GM21576 (cell line): ENCODE data around the gene SLC49A3.
"Not testable (repeated sequence)": the region's sequence is repeated elsewhere in the genome, so short reads cannot be mapped to it uniquely, and the experiment has no call there.

Experiments
- ATAC-seq: cut with Tn5 transposase; IDR thresholded peaks from one replicate; pipeline ENCODE4 v1.9.1; 2021; ENCODE audit warnings: mild to moderate bottlenecking, moderate library complexity; ENCODE audit not compliant: unreplicated experiment

The SLC49A3 gene

DNA sequence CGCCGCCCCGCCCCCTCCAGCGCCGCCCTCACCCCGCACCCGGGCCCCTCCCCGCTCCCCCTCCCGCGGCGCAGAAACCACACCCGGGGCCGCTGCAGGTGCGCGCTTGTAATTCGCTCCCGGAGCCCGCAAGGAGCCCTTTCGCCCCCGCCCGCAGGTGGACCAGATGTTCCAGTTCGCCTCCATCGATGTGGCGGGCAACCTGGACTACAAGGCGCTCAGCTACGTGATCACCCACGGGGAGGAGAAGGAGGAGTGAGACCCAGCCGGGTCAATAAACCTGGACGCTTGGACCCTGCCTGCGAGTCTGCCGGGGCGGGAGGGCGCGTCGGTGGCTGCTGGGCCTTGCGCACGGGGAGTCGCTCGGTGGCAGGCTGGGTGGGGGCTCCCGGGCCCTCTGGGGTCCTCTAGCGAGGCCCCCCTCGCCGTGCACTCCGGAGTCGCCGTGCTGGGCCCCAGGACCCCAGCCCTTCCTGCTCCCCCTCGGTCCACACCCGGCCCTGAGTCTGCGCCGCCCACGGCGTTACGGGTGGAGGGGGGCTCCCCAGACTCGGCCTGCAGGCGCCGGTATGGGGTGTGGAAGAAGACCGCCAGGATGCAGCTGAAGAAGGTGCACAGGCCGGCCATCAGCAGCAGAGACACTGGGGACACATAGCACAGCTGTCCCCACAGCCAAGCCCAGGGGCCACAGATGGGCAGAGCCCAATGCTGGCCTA lies 7.1 kb downstream of the SLC49A3 start:
- no peak for ATAC-seq

DNA sequence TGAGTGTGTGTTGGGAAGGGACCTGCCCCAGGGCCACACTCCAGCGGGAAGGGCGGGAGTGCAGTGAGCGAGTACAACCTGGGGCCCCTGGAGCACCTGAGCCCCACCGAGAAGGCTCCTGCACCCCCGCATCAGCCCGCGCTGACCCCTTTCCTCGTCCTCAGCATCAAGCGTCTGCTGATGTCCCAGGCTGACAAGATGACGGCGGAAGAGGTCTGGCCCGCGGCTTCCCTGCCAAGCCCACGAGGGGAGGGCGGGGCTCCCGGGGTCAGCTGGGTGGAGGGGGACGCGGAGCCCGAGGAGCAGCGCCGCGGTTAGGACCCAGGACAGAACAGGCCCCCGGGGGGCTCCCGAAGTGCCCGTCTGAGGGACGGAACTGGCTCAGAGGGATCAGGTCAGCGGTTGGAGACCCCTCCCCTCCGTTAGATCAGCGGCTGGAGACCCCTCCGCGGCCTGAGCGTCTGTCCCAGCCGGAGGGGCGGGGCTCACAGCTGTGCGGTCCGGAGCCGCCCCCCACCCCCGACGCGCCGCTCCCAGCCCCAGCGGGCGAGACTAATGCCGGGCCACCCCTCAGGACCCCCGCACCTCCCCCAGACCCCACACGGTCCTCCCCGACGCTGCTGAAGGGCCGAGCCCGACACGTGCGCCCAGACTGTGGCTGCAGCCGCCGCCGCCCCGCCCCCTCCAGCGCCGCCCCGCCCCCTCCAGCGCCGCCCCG lies 7.9 kb downstream of the SLC49A3 start:
- no peak for ATAC-seq

DNA sequence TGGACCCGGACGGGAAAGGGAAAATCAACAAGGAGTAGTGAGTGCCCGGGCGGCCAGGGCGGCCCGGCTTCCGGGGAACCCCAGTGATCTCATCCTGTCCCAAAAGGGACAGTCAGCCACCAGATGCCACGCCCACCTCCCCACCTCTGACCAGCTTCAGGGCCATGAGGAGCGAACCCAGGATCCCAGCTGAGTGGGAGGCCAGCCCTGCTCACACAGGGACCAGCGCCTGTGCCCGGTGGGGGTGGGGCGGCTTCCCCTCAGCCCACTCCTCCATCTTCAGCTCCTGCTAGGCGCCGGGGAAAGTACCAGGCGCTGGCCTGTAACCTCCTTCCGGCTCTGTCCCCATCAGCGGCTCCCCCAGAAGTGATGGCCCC lies 8.4 kb downstream of the SLC49A3 start:
- no peak for ATAC-seq

DNA sequence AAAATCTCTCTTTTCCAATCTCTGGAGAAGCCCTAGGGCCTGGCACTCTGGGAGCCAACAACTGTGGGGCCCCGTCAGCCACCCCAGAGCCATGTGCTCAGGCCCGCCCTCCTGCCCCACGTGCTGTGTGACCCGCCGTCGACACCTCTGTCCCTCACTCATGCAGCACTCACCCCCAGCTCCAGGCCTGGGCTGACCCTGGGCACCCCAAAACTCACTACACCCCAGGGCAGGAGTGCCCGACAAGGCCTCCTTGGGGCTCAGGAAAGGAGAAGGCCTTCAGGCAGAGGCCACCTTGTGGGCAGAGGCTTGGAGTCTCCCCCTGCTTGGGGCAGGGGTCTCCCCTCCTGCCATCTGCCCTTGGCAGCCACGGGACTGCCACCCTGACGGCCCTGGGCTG lies 8.9 kb downstream of the SLC49A3 start:
- no peak for ATAC-seq

DNA sequence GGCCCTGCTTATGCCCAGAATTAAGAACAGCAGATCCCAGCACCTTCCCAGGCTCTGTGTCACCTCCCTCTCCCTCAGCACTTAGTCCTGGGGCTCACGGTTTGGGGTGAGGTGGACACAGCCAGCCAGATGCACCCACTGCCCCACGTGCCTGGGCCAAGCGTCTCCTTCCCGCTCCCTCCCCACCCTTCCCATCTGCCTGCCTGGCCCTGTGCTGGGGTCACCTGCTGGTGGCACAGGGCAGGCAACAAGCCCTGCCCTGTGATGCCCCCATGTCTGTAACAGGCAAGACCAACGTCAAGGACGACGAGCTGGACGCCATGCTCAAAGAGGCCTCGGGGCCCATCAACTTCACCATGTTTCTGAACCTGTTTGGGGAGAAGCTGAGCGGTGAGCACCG lies 9.3 kb downstream of the SLC49A3 start:
- ATAC-seq, result no peak

- no peak for ATAC-seq
These were observed 9.9 kb downstream of the SLC49A3 start for GRCh38 chr4:679104-679481.

DNA sequence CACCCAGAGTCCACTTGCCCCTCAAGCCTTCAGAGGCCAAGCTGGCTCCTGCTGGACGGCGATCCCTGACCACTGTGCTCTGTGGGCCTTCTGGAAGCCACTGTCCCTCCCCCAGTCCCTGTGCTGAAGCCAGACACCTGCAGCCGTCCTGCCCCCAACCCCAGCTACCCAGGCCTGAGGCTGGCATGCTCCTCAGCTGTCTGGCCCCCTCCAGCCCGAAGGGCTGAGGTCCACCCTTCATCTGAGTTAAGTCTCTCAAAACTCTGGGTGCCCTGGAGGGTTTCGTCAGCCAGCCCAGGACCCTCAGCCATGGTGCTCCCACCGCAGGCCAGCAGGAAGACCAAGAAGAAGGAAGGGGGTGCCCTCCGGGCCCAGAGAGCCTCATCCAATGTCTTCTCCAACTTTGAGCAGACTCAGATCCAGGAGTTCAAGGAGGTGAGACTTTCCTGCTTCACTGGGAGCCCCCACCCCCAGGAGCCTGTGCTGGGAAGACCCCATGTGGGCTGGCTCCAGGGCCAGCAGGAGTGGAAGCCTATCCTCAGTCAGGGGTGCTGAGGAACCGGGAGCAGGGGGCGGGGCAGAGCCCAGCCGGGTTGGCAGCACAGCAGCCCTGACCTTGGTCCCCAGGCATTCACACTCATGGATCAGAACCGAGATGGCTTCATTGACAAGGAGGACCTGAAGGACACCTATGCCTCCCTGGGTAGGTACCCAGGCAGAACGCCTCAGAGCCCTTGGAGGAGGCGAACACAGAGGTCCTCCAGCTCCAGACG lies 10.4 kb downstream of the SLC49A3 start:
- no peak for ATAC-seq

DNA sequence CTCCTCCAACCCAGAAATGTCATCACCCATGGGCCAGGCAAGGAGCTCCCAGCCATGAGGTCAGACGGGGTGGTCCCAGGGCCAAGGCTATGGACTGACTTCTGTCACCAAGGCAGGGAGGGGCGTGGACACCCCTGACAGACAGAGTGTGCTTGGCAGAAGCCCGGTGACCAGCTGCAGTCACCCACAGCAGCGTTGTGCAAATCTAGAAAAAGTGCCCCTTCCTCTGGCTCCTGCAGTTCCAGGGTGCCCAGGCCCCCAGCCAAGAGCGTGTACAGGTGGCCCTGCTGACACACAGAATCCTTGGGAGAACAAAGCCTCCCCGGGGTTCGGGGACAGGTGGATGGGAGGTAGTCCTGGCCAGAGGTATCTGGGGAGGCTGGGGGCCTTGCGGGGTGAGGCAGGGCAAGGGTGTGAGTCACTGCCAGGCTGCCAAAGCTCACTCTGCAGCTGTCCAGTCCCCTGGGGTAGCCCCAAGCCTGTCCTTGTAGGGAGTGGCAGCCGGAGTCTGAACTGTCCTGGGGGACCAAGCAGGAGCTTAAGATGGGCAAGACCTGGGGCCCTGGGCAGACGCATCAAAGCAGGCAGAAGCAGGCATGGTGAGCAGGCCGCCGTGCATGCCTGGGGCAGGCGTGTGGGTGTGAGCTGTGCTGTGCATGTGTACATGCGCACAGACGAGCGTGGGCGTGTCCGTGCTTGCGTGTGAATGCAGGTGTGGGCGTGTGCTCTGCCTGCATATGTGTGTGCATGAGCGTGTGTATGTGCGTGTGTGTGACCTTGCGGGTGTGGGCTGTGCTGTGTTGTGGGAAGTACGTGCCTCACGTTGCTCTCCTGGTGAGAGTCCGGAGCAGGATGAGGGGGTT lies 11.3 kb downstream of the SLC49A3 start:
- ATAC-seq, result no peak

DNA sequence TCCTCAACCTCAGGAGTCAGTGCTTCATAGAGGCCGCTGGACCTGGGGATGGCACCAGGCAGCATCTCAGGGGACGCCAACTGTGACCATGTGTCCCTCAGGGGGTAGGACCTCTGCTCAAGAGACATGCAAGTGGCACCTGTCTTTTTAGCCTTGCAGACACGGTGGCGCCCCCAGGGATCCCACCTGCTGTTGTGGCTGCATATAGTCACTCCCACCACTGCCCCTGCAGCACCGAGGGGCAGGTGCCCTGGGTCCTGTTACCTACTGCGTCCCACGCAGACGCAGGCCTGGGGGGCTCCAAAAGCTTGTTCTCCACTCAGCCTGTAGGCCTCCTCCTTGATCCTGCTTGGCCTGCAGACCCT lies 12.1 kb downstream of the SLC49A3 start:
- no peak for ATAC-seq

GRCh38 chr4:675980-676870 lies 12.7 kb downstream of the SLC49A3 start:
- ATAC-seq, result peak; percentile 32

- peak; percentile 4 for ATAC-seq
These were observed 13.7 kb downstream of the SLC49A3 start for GRCh38 chr4:675036-675882.

- ATAC-seq, result peak; percentile 73
These were observed 14.5 kb downstream of the SLC49A3 start, which contains the start of the genes ATP5ME and MYL5 for GRCh38 chr4:674172-675035. TSS of gene ATP5ME (minus strand) at chr4:674276. CDS start at chr4:674247, 29 bp downstream. TSS of gene MYL5 (plus strand) at chr4:674542. CDS start at chr4:678027, 3,485 bp downstream.

DNA sequence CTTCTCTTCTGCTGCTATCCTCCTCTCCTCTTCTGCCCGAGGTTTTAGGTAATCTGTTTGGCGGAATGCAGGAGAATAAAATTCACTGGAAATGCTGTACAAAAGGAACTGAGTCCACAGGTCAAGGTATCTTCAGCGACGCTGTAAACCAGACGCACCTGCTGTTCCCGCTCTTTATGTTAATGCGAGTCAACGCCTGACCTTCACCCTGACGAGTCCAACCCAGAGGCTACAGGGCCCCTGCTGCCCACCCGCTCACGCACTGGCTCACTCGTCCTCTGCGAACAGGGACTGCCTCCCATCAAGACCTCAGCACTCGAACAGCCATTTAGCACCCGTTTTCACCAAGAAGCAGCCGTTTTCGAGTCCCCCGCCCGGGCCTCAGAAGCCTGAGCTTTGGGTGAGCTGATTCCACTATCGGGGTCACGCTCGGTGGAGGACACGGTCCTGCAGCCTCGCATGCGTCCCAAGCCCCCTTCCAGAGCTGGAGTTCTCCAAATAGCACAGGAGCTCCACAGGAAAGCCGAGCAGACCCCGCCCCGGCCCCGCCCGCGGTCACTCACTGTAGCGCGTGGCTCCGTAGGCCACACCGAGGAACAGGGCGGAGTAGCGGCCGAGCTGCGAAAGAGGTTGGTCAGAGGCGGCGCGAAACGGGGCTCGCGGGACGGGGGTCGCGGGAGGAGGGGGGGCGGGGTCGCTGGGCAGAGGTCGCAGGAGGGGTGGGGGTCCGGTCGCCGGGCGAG lies 15.4 kb downstream of the SLC49A3 start:
- ATAC-seq, result no peak

DNA sequence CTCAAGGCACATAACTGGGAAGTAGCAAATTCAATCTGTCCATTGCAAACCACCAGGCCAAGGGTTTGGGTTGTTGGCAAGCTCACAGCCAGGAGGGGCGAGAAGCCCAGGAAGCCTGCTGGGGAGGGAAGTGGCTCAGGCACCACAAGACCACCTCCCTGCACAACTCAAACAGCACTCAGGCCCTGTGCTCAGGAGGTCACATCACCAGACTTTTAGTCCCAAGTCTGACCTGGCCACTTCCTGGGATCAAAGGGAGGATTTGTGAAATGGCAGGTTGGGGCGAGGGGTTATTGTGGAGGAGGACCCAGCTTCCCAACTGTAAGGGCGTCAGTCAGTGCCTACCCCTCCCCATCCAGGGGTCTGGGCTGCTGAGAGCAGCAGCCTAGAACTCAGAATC lies 17.2 kb downstream of the SLC49A3 start:
- no peak for ATAC-seq

- not testable (repeated sequence) for ATAC-seq
These were observed 19.0 kb downstream of the SLC49A3 start for GRCh38 chr4:669806-670559.

DNA sequence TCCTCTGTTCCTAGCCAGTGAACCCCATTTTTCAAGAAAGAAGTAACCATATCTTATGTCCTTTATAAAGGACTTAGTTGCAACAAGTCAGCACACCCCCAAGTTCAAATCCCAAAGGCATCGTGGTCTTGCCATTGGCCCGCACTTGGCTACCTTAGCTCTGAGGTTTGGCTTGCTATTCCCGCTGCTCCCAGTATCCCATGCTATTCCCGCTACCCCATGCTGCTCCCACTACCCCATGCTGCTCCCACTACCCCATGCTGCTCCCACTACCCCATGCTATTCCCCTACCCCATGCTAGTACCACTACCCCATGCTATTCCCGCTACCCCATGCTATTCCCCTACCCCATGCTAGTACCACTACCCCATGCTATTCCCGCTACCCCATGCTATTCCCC lies 20.7 kb downstream of the SLC49A3 start:
- ATAC-seq, result not testable (repeated sequence)

- no peak for ATAC-seq
These were observed 21.4 kb downstream of the SLC49A3 start for GRCh38 chr4:667545-667925.
